ENCODE results near the gene MPP4.

DNA sequence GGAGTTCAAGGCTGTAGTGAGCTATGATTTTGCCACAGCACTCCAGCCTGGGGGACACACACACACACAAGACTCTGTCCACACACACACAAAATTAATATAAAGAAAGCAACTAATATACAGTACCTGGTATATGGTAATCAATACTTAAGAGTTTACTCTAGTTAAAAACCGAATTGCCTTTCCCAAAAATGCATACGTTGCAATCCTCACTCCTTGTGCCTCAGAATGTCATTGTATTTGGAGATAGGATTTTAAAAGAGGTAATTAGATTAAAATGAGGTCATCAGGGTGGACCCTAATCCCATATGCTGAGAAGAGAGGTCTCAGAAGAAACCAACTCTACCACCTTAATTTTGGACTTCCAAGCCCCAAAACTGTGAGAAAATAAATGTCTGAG is 90.9 kb downstream of the MPP4 start:
- TF ChIP-seq, protein P1, sequence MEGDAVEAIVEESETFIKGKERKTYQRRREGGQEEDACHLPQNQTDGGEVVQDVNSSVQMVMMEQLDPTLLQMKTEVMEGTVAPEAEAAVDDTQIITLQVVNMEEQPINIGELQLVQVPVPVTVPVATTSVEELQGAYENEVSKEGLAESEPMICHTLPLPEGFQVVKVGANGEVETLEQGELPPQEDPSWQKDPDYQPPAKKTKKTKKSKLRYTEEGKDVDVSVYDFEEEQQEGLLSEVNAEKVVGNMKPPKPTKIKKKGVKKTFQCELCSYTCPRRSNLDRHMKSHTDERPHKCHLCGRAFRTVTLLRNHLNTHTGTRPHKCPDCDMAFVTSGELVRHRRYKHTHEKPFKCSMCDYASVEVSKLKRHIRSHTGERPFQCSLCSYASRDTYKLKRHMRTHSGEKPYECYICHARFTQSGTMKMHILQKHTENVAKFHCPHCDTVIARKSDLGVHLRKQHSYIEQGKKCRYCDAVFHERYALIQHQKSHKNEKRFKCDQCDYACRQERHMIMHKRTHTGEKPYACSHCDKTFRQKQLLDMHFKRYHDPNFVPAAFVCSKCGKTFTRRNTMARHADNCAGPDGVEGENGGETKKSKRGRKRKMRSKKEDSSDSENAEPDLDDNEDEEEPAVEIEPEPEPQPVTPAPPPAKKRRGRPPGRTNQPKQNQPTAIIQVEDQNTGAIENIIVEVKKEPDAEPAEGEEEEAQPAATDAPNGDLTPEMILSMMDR (IDR thresholded peaks at IDR 0.05) = no peak
- no peak for TF ChIP-seq POLR2A (IDR thresholded peaks at IDR 0.05)
- TF ChIP-seq EP300 (IDR thresholded peaks at IDR 0.05) = no peak
- TF ChIP-seq POLR2AphosphoS5 (IDR thresholded peaks at IDR 0.05) = no peak
